B cell (primary cell): Measurements from ENCODE around the gene NPNT. TPM values are rescaled to one million over a fixed set of nuclear protein-coding genes. Genes with fewer than 3 reads are reported as not detected.
"Not testable (repeated sequence)": the region's sequence is repeated elsewhere in the genome, so short reads cannot be mapped to it uniquely, and the experiment has no call there.

Experiments used
- ATAC-seq: fragments of 200-7000 bp; cut with Tn5 transposase; one replicate; pipeline ENCODE4 v1.10.0; 2021; ENCODE audit warnings: low read depth, mild to moderate bottlenecking, moderate number of reproducible peaks, moderate library complexity
- CTCF ChIA-PET: fragments of 350-600 bp; sonication (Branson Sonifier 250); formaldehyde crosslinking; loops from one replicate; lab custom pipeline; 2021; ENCODE audit warnings: antibody characterized with exemption, inconsistent platforms; lab: Charles Lee
- POLR2A ChIA-PET: fragments of 350-600 bp; sonication (Branson Sonifier 250); formaldehyde crosslinking; loops from one replicate; lab custom pipeline; 2021; ENCODE audit warnings: antibody characterized with exemption; lab: Charles Lee
- DNase-seq: peaks from one replicate; pipeline ENCODE4 v3.0.0; 2013
- H2AFZ ChIP-seq: 2 replicates; pipeline ENCODE4 v1.6.1; 2012; ENCODE audit warnings: mild to moderate bottlenecking, low read depth, low read length; ENCODE audit not compliant: insufficient read depth, poor library complexity, severe bottlenecking
- H3K27ac ChIP-seq, 2 donors: 1 replicate in 1 of 2; 2 replicates in 1 of 2; pipeline ENCODE4 v1.5.1; 2012 to 2013; ENCODE audit warnings: low read length in 2 of 2, mild to moderate bottlenecking in 2 of 2, moderate library complexity in 1 of 2
- H3K27me3 ChIP-seq, 4 experiments: fragments of 200-600 bp in 1 of 4; sonication (generic) in 1 of 4; replicated peaks in 1 of 4; 1 replicate in 2 of 4; 2 replicates in 2 of 4; pipeline versions ENCODE4 v1.6.1 to v1.7.0; 2013 to 2016; ENCODE audit warnings: low read length in 3 of 4, mild to moderate bottlenecking in 2 of 4, mixed read lengths in 1 of 4, moderate library complexity in 1 of 4; ENCODE audit not compliant: insufficient read depth in 4 of 4, control insufficient read depth in 3 of 4; ENCODE audit errors: control extremely low read depth in 1 of 4
- H3K36me3 ChIP-seq, 2 experiments: replicated peaks in 1 of 2; 1 replicate in 1 of 2; 2 replicates in 1 of 2; pipeline versions ENCODE4 v1.6.1 to v1.7.1; 2013; ENCODE audit warnings: low read length in 1 of 2; ENCODE audit not compliant: insufficient read depth in 2 of 2, control insufficient read depth in 1 of 2; ENCODE audit errors: control extremely low read depth in 1 of 2, extremely low read depth in 1 of 2
- H3K4me1 ChIP-seq, 2 donors: fragments of 200-600 bp in 1 of 2; sonication (generic) in 1 of 2; 1 replicate in 1 of 2; 2 replicates in 1 of 2; pipeline versions ENCODE4 v1.5.1 to v1.6.1; 2013 to 2017; ENCODE audit warnings: low read length in 2 of 2; ENCODE audit not compliant: control insufficient read depth in 2 of 2, insufficient read depth in 2 of 2
- H3K4me2 ChIP-seq: replicated peaks from 2 replicates; pipeline ENCODE3; 2012; ENCODE audit warnings: mild to moderate bottlenecking, low read depth, low read length; ENCODE audit not compliant: poor library complexity, severe bottlenecking
- H3K4me3 ChIP-seq, 5 experiments: fragments of 200-600 bp in 1 of 5; sonication (generic) in 1 of 5; 1 replicate in 3 of 5; 2 replicates in 2 of 5; pipeline versions ENCODE4 v1.5.1 to v1.7.0; 2011 to 2016; ENCODE audit warnings: low read length in 4 of 5, mild to moderate bottlenecking in 4 of 5, low read depth in 2 of 5, control low read depth in 1 of 5, moderate library complexity in 1 of 5; ENCODE audit not compliant: insufficient read depth in 1 of 5; ENCODE audit errors: control extremely low read depth in 1 of 5, extremely low read depth in 1 of 5
- H3K79me2 ChIP-seq: fragments of 200-600 bp; sonication (generic); one replicate; pipeline ENCODE4 v1.6.0; 2016; ENCODE audit warnings: low read length; ENCODE audit not compliant: control insufficient read depth, insufficient read depth
- H3K9ac ChIP-seq: fragments of 200-600 bp; sonication (generic); 2 replicates; pipeline ENCODE4 v1.6.1; 2017; ENCODE audit warnings: mild to moderate bottlenecking, low read length, moderate library complexity
- H3K9me3 ChIP-seq, 3 donors: one replicate each; pipeline versions ENCODE4 v1.6.1 to v1.7.1; 2013; ENCODE audit warnings: low read length in 2 of 3; ENCODE audit not compliant: control insufficient read depth in 2 of 3, insufficient read depth in 1 of 3; ENCODE audit errors: control extremely low read depth in 1 of 3
- H4K20me1 ChIP-seq: 2 replicates; pipeline ENCODE4 v1.6.0; 2012; ENCODE audit warnings: mild to moderate bottlenecking, low read length; ENCODE audit not compliant: insufficient read depth, control insufficient read depth, poor library complexity, severe bottlenecking
- H3K27ac Mint-ChIP-seq: one replicate; pipeline ENCODE4 v1.8.0; 2021; ENCODE audit warnings: mixed read lengths
- H3K27me3 Mint-ChIP-seq: one replicate; pipeline ENCODE4 v1.8.0; 2021; ENCODE audit warnings: mixed read lengths
- H3K4me1 Mint-ChIP-seq: one replicate; pipeline ENCODE4 v1.8.0; 2021; ENCODE audit warnings: mixed read lengths
- H3K4me3 Mint-ChIP-seq: one replicate; pipeline ENCODE4 v1.8.0; 2021; ENCODE audit warnings: mixed read lengths
- H3K9me3 Mint-ChIP-seq: one replicate; pipeline ENCODE4 v1.8.0; 2022; ENCODE audit warnings: mixed read lengths; ENCODE audit not compliant: insufficient read depth
- CTCF ChIP-seq: fragments of 200-600 bp; IDR thresholded peaks from one replicate; pipeline ENCODE4 v1.8.0; 2022; ENCODE audit warnings: antibody characterized with exemption, mild to moderate bottlenecking
- EZH2 ChIP-seq: IDR thresholded peaks from 2 replicates; pipeline ENCODE4 v1.6.1; 2012; ENCODE audit warnings: borderline replicate concordance, low read depth, mild to moderate bottlenecking, moderate library complexity, low read length; ENCODE audit not compliant: insufficient read depth, poor library complexity, severe bottlenecking
- WGBS: methylation state at CpG from one replicate; pipeline ENCODE4 v1.1.5; 2013; ENCODE audit warnings: missing lambda C conversion rate; ENCODE audit not compliant: insufficient coverage; 5-methylcytosine and 5-hydroxymethylcytosine counted together
- intact Hi-C: fragments of 100-400 bp; cut with micrococcal nuclease; formaldehyde crosslinking; loops from one replicate; pipeline ENCODE4 v1.10.0; 2022
- polyA minus RNA-seq: library from RNA; depleted of rRNA, polyadenylated mRNA; stranded (reverse); fragments of >200 nt; gene quantifications from 2 replicates; pipeline ENCODE4 v1.2.3, GENCODE V29; 2012
- polyA plus RNA-seq: library from polyadenylated mRNA; depleted of rRNA; stranded (reverse); fragments of >200 nt; gene quantifications from 2 replicates; pipeline ENCODE4 v1.2.3, GENCODE V29; 2012
- total RNA-seq, 2 donors: library from RNA; stranded (reverse); fragments of 120-200 nt in 1 of 2; gene quantifications; 1 replicate in 1 of 2; 2 replicates in 1 of 2; pipeline versions ENCODE4 v1.2.3 to v1.2.4, GENCODE V29; 2013 to 2022

Gene NPNT
- total RNA-seq: not detected in 2 replicates
- 3.9 TPM for total RNA-seq (2013)
- not detected in 2 replicates for polyA plus RNA-seq
- not detected in 2 replicates for polyA minus RNA-seq

- Histone ChIP-seq H3K4me3 (no peak within 1 kb of the TSS), H3K9me3 (no peaks in the 10 kb centered on the region), H4K20me1 (no peaks in the 10 kb centered on the region), H3K27me3 (peaks cover 0 to 25% (median 16%) of the 10 kb centered on the region in 4 experiments), H3K9ac (no peak within 1 kb of the TSS), H3K36me3 (no peaks in the 10 kb centered on the region), H3K4me1 (peaks cover 7 to 10% of the 10 kb centered on the region in 2 donors), H2AFZ (peak within 1 kb of the TSS; percentile 53), H3K79me2 (no peaks in the 10 kb centered on the region), H3K27ac (no peak within 1 kb of the TSS), H3K4me2 (peak within 1 kb of the TSS; percentile 3)
- 5% methylated on average over 55 of the region's 56 CpGs for WGBS
- no peak within 1 kb of the TSS for H3K27ac Mint-ChIP-seq
- DNase-seq (no peak), ATAC-seq (no peak)
- POLR2A ChIA-PET: no interaction called here
- CTCF ChIA-PET: no interaction called here
- intact Hi-C loops: no loop called here
- H3K27me3 Mint-ChIP-seq: peaks cover 60% of the 10 kb centered on the region
- TF ChIP-seq EZH2: no peak
- TF ChIP-seq CTCF: no peak
- H3K4me3 Mint-ChIP-seq: peak within 1 kb of the TSS; percentile 54
- H3K4me1 Mint-ChIP-seq: peaks cover 13% of the 10 kb centered on the region
- no peaks in the 10 kb centered on the region for H3K9me3 Mint-ChIP-seq
Observed at GRCh38 chr4:105894660-105895582, at the start of gene NPNT. Gene NPNT, plus strand, starts transcription at chr4:105895471. Its CDS starts 182 bp downstream, at chr4:105895653.

- H4K20me1 ChIP-seq: no peaks in the 10 kb centered on the region
- H3K4me2 ChIP-seq: no peak overlapping the region
- no peaks in the 10 kb centered on the region for H3K9me3 ChIP-seq
- no peaks in the 10 kb centered on the region for H3K4me1 ChIP-seq
- Mint-ChIP-seq H3K4me1 (no peaks in the 10 kb centered on the region), H3K9me3 (no peaks in the 10 kb centered on the region), H3K4me3 (no peak overlapping the region), H3K27me3 (no peaks in the 10 kb centered on the region), H3K27ac (no peak overlapping the region)
- intact Hi-C loops: no loop called here
- DNase-seq: no peak
- POLR2A ChIA-PET: no interaction called here
- no peaks in the 10 kb centered on the region for H3K27me3 ChIP-seq
- H3K4me3 ChIP-seq: no peak overlapping the region
- H3K79me2 ChIP-seq: no peaks in the 10 kb centered on the region
- CTCF ChIA-PET: no interaction called here
- no peaks in the 10 kb centered on the region for H3K36me3 ChIP-seq
- H2AFZ ChIP-seq: no peak overlapping the region
- WGBS: 92% methylated on average over 2 of the region's 3 CpGs
- no peak overlapping the region for H3K27ac ChIP-seq
- ATAC-seq: no peak
- TF ChIP-seq EZH2 (no peak), CTCF (no peak)
- no peak overlapping the region for H3K9ac ChIP-seq
Observed at GRCh38 chr4:105845559-105845958, 49.7 kb upstream of the NPNT start.

GRCh38 chr4:105848359-105848758 lies 46.9 kb upstream of the NPNT start:
- H3K27ac ChIP-seq, intact Hi-C loops, H3K79me2 ChIP-seq, CTCF ChIA-PET, H3K4me1 ChIP-seq, H4K20me1 ChIP-seq, DNase-seq, H3K9ac ChIP-seq, H3K9me3 ChIP-seq, H3K27me3 ChIP-seq, ATAC-seq, H3K4me2 ChIP-seq, H3K27ac Mint-ChIP-seq, H2AFZ ChIP-seq, H3K36me3 ChIP-seq, H3K27me3 Mint-ChIP-seq, POLR2A ChIA-PET, H3K9me3 Mint-ChIP-seq, H3K4me3 Mint-ChIP-seq, H3K4me1 Mint-ChIP-seq, H3K4me3 ChIP-seq: not testable (repeated sequence)
- WGBS: no CpG with 5 or more reads among the region's 6 CpGs
